ENCODE measurements around the gene DOCK3. TPM values are rescaled to one million over a fixed set of nuclear protein-coding genes. Genes with fewer than 3 reads are reported as not detected.

Gene DOCK3
- total RNA-seq, 1 experiment from 2014 or later = 0.26 TPM

GRCh38 chr3:50645378-50645777, 29.3 kb upstream of the DOCK3 start:
- in situ Hi-C loops (cut with HindIII; ENCODE audit: low pct_unique_long_range_greater_than_20kb, low sequenced_read_pairs) = no loop called here
- DNase-seq (ENCODE audit: low read depth, low spot score) = no peak

GRCh38 chr3:50648313-50648712, 26.4 kb upstream of the DOCK3 start:
- peak; percentile 13 for DNase-seq (ENCODE audit: low read depth, low spot score)
- in situ Hi-C loops (cut with HindIII; ENCODE audit: low pct_unique_long_range_greater_than_20kb, low sequenced_read_pairs) = no loop called here

GRCh38 chr3:50648944-50649343, 25.8 kb upstream of the DOCK3 start:
- DNase-seq (ENCODE audit: low read depth, low spot score) = no peak
- in situ Hi-C loops (cut with HindIII; ENCODE audit: low pct_unique_long_range_greater_than_20kb, low sequenced_read_pairs) = no loop called here

GRCh38 chr3:50649451-50649931, 25.2 kb upstream of the DOCK3 start:
- DNase-seq (ENCODE audit: low read depth, low spot score) = no peak
- in situ Hi-C loops (cut with HindIII; ENCODE audit: low pct_unique_long_range_greater_than_20kb, low sequenced_read_pairs) = no loop called here

- in situ Hi-C loops (cut with HindIII; ENCODE audit: low pct_unique_long_range_greater_than_20kb, low sequenced_read_pairs) = no loop called here
- DNase-seq (ENCODE audit: low read depth, low spot score) = no peak
Observed at GRCh38 chr3:50650018-50650417, 24.7 kb upstream of the DOCK3 start.

- in situ Hi-C loops (cut with HindIII; ENCODE audit: low pct_unique_long_range_greater_than_20kb, low sequenced_read_pairs) = no loop called here
- no peak for DNase-seq (ENCODE audit: low read depth, low spot score)
Observed at GRCh38 chr3:50651445-50651844, 23.3 kb upstream of the DOCK3 start.

GRCh38 chr3:50651920-50652529, 22.7 kb upstream of the DOCK3 start:
- in situ Hi-C loops (cut with HindIII; ENCODE audit: low pct_unique_long_range_greater_than_20kb, low sequenced_read_pairs) = no loop called here
- no peak for DNase-seq (ENCODE audit: low read depth, low spot score)

GRCh38 chr3:50652709-50653108, 22.0 kb upstream of the DOCK3 start:
- peak; percentile 32 for DNase-seq (ENCODE audit: low read depth, low spot score)
- in situ Hi-C loops (cut with HindIII; ENCODE audit: low pct_unique_long_range_greater_than_20kb, low sequenced_read_pairs) = no loop called here

GRCh38 chr3:50653937-50654595, 20.7 kb upstream of the DOCK3 start:
- in situ Hi-C loops (cut with HindIII; ENCODE audit: low pct_unique_long_range_greater_than_20kb, low sequenced_read_pairs) = no loop called here

GRCh38 chr3:50655009-50655830, 19.5 kb upstream of the DOCK3 start:
- in situ Hi-C loops (cut with HindIII; ENCODE audit: low pct_unique_long_range_greater_than_20kb, low sequenced_read_pairs) = no loop called here

More at GRCh38 chr3:50653937-50654595, 20.7 kb upstream of the DOCK3 start:
- no peak for DNase-seq (ENCODE audit: low read depth, low spot score)

GRCh38 chr3:50656417-50657195, 18.1 kb upstream of the DOCK3 start:
- DNase-seq (ENCODE audit: low read depth, low spot score) = no peak
- in situ Hi-C loops (cut with HindIII; ENCODE audit: low pct_unique_long_range_greater_than_20kb, low sequenced_read_pairs) = no loop called here

More at GRCh38 chr3:50655009-50655830, 19.5 kb upstream of the DOCK3 start:
- DNase-seq (ENCODE audit: low read depth, low spot score) = no peak

GRCh38 chr3:50657407-50657806, 17.3 kb upstream of the DOCK3 start:
- DNase-seq (ENCODE audit: low read depth, low spot score) = no peak
- in situ Hi-C loops (cut with HindIII; ENCODE audit: low pct_unique_long_range_greater_than_20kb, low sequenced_read_pairs) = no loop called here

GRCh38 chr3:50657816-50658215, 16.9 kb upstream of the DOCK3 start:
- in situ Hi-C loops (cut with HindIII; ENCODE audit: low pct_unique_long_range_greater_than_20kb, low sequenced_read_pairs) = no loop called here
- no peak for DNase-seq (ENCODE audit: low read depth, low spot score)

GRCh38 chr3:50658416-50658815, 16.3 kb upstream of the DOCK3 start:
- no peak for DNase-seq (ENCODE audit: low read depth, low spot score)
- in situ Hi-C loops (cut with HindIII; ENCODE audit: low pct_unique_long_range_greater_than_20kb, low sequenced_read_pairs) = no loop called here

GRCh38 chr3:50658831-50659230, 15.9 kb upstream of the DOCK3 start:
- in situ Hi-C loops (cut with HindIII; ENCODE audit: low pct_unique_long_range_greater_than_20kb, low sequenced_read_pairs) = no loop called here
- DNase-seq (ENCODE audit: low read depth, low spot score) = no peak

- DNase-seq (ENCODE audit: low read depth, low spot score) = no peak
- in situ Hi-C loops (cut with HindIII; ENCODE audit: low pct_unique_long_range_greater_than_20kb, low sequenced_read_pairs) = no loop called here
Observed at GRCh38 chr3:50660386-50660785, 14.3 kb upstream of the DOCK3 start.

GRCh38 chr3:50661321-50661837, 13.3 kb upstream of the DOCK3 start:
- DNase-seq (ENCODE audit: low read depth, low spot score) = no peak
- in situ Hi-C loops (cut with HindIII; ENCODE audit: low pct_unique_long_range_greater_than_20kb, low sequenced_read_pairs) = no loop called here

GRCh38 chr3:50662408-50662807, 12.3 kb upstream of the DOCK3 start:
- in situ Hi-C loops (cut with HindIII; ENCODE audit: low pct_unique_long_range_greater_than_20kb, low sequenced_read_pairs) = no loop called here
- DNase-seq (ENCODE audit: low read depth, low spot score) = no peak

Data from SK-MEL-5 (cell line).